Measurements from ENCODE around the gene ASPA.

DNA sequence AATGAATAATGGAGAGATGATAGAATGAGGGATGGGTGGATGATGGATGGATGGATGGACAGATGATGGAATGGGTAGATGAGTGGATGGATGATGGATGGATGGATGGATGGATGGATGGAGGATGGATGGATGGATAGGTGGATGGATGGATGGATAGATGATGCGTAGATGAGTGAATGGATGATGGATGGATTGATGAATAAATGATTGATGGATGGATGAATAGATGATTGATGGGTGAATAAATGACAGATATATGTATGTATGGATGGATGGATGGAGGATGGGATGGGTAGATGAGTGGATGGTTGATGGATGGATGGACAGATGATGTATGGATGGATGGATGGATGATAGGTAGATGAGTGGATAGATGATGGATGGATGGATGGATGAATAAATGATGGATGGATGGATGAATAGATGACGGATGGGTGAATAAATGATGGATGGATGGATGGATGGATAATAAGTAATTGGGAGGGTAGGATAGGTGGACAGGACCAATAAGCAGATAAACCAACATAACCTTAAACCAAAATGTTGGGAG is 73.9 kb downstream of the ASPA start:
- TF ChIP-seq, protein P1, sequence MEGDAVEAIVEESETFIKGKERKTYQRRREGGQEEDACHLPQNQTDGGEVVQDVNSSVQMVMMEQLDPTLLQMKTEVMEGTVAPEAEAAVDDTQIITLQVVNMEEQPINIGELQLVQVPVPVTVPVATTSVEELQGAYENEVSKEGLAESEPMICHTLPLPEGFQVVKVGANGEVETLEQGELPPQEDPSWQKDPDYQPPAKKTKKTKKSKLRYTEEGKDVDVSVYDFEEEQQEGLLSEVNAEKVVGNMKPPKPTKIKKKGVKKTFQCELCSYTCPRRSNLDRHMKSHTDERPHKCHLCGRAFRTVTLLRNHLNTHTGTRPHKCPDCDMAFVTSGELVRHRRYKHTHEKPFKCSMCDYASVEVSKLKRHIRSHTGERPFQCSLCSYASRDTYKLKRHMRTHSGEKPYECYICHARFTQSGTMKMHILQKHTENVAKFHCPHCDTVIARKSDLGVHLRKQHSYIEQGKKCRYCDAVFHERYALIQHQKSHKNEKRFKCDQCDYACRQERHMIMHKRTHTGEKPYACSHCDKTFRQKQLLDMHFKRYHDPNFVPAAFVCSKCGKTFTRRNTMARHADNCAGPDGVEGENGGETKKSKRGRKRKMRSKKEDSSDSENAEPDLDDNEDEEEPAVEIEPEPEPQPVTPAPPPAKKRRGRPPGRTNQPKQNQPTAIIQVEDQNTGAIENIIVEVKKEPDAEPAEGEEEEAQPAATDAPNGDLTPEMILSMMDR (IDR thresholded peaks at IDR 0.05; ENCODE audit: insufficient read depth, low read length), result no peak
- no peak for TF ChIP-seq POLR2AphosphoS5 (IDR thresholded peaks at IDR 0.05; ENCODE audit: low read depth)
- TF ChIP-seq, protein P2, sequence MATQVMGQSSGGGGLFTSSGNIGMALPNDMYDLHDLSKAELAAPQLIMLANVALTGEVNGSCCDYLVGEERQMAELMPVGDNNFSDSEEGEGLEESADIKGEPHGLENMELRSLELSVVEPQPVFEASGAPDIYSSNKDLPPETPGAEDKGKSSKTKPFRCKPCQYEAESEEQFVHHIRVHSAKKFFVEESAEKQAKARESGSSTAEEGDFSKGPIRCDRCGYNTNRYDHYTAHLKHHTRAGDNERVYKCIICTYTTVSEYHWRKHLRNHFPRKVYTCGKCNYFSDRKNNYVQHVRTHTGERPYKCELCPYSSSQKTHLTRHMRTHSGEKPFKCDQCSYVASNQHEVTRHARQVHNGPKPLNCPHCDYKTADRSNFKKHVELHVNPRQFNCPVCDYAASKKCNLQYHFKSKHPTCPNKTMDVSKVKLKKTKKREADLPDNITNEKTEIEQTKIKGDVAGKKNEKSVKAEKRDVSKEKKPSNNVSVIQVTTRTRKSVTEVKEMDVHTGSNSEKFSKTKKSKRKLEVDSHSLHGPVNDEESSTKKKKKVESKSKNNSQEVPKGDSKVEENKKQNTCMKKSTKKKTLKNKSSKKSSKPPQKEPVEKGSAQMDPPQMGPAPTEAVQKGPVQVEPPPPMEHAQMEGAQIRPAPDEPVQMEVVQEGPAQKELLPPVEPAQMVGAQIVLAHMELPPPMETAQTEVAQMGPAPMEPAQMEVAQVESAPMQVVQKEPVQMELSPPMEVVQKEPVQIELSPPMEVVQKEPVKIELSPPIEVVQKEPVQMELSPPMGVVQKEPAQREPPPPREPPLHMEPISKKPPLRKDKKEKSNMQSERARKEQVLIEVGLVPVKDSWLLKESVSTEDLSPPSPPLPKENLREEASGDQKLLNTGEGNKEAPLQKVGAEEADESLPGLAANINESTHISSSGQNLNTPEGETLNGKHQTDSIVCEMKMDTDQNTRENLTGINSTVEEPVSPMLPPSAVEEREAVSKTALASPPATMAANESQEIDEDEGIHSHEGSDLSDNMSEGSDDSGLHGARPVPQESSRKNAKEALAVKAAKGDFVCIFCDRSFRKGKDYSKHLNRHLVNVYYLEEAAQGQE (IDR thresholded peaks at IDR 0.05; ENCODE audit: insufficient replicate concordance, low read depth), result no peak
- no peak for TF ChIP-seq SPI1 (IDR thresholded peaks at IDR 0.05; ENCODE audit: borderline replicate concordance, low read depth)
- TF ChIP-seq GABPA (IDR thresholded peaks at IDR 0.05; ENCODE audit: low read depth), result no peak

Measured in HL-60 (cell line).